Measurements from ENCODE around the gene MBD2.

Gene MBD2

DNA sequence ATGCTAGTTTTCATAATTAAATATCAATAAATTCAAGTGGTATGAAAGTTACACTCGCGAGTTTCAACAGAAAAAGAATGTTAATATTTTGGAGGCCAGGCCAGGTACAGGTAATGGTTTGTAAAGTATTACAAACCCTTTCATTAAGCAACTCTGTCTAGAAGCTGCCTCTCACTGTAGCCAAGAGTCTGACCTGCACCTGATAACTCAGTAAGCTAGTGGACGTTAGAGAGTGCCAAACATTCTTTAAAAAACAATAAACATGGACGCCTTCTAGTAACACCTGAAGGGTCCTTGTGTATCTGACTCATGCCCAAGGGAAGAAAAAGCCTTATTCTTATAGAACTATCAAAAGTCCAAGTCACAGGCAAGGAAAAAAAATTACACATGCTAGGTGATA lies 70.2 kb downstream of the MBD2 start:
- Histone ChIP-seq H3K9ac (ENCODE audit: low read depth in 1 of 2, low read length in 2 of 2) (no peak overlapping the region), H3K4me1 (ENCODE audit: control insufficient read depth in 2 of 2, insufficient read depth in 2 of 2, low read length in 2 of 2) (no peaks in the 10 kb centered on the region), H3K9me3 (ENCODE audit: control insufficient read depth in 2 of 2, low read length in 2 of 2) (no peaks in the 10 kb centered on the region), H3K4me3 (ENCODE audit: low read length in 2 of 2) (no peak overlapping the region), H3K27me3 (ENCODE audit: control insufficient read depth in 2 of 2, insufficient read depth in 2 of 2, low read length in 2 of 2) (no peaks in the 10 kb centered on the region), H3K36me3 (ENCODE audit: control insufficient read depth in 2 of 2, insufficient read depth in 2 of 2, low read length in 2 of 2) (peaks cover 30 to 32% of the 10 kb centered on the region in 2 donors), H3K27ac (ENCODE audit: low read depth in 2 of 2, low read length in 2 of 2) (no peak overlapping the region)

DNA sequence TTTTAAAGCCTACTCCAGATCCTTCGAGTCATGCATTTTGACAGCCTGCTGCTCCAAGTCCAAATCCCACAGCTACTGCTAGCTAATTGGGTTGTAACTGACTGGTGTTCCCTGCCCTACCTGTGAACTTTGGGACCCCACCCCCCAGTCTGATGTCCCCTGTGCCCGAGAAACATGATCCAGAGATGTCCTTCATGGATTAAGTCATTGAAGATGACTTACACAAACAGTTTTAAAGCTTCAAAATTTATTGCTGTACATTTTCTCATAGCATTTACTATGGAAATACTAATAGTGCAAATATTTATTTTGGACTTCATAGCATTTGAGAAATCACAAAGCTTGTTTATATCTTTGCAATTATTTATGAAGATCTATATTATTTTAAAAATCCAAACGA lies 73.1 kb downstream of the MBD2 start:
- Histone ChIP-seq H3K27me3 (ENCODE audit: control insufficient read depth in 2 of 2, insufficient read depth in 2 of 2, low read length in 2 of 2) (no peaks in the 10 kb centered on the region), H3K4me3 (ENCODE audit: low read length in 2 of 2) (no peak overlapping the region), H3K27ac (ENCODE audit: low read depth in 2 of 2, low read length in 2 of 2) (no peak overlapping the region), H3K9ac (ENCODE audit: low read depth in 1 of 2, low read length in 2 of 2) (no peak overlapping the region), H3K36me3 (ENCODE audit: control insufficient read depth in 2 of 2, insufficient read depth in 2 of 2, low read length in 2 of 2) (peaks cover 12 to 13% of the 10 kb centered on the region in 2 donors), H3K4me1 (ENCODE audit: control insufficient read depth in 2 of 2, insufficient read depth in 2 of 2, low read length in 2 of 2) (no peaks in the 10 kb centered on the region), H3K9me3 (ENCODE audit: control insufficient read depth in 2 of 2, low read length in 2 of 2) (no peaks in the 10 kb centered on the region)

DNA sequence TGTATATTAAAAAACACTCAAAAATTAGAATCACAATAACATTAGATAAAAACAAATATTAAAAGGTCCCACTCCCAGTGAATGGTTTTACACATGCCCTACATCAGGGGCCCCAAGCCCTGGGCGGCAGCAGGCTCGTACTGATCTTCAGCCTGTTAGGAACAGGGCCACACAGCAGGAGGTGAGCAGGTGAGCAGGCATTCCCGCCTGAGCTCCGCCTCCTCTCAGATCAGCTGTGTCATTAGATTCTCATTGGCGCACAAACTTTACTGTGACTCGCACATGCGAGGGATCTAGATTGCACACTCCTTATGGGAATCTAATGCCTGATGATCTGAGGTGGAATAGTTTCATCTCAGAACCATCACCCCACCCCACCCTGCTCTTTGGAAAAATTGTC lies 74.2 kb downstream of the MBD2 start:
- H3K27ac ChIP-seq (ENCODE audit: low read depth in 2 of 2, low read length in 2 of 2): no peak overlapping the region
- no peaks in the 10 kb centered on the region for H3K9me3 ChIP-seq (ENCODE audit: control insufficient read depth in 2 of 2, low read length in 2 of 2)
- H3K4me3 ChIP-seq (ENCODE audit: low read length in 2 of 2): no peak overlapping the region
- H3K27me3 ChIP-seq (ENCODE audit: control insufficient read depth in 2 of 2, insufficient read depth in 2 of 2, low read length in 2 of 2): no peaks in the 10 kb centered on the region
- H3K9ac ChIP-seq (ENCODE audit: low read depth in 1 of 2, low read length in 2 of 2): no peak overlapping the region
- peaks cover 9 to 10% of the 10 kb centered on the region in 2 donors for H3K36me3 ChIP-seq (ENCODE audit: control insufficient read depth in 2 of 2, insufficient read depth in 2 of 2, low read length in 2 of 2)
- no peaks in the 10 kb centered on the region for H3K4me1 ChIP-seq (ENCODE audit: control insufficient read depth in 2 of 2, insufficient read depth in 2 of 2, low read length in 2 of 2)

DNA sequence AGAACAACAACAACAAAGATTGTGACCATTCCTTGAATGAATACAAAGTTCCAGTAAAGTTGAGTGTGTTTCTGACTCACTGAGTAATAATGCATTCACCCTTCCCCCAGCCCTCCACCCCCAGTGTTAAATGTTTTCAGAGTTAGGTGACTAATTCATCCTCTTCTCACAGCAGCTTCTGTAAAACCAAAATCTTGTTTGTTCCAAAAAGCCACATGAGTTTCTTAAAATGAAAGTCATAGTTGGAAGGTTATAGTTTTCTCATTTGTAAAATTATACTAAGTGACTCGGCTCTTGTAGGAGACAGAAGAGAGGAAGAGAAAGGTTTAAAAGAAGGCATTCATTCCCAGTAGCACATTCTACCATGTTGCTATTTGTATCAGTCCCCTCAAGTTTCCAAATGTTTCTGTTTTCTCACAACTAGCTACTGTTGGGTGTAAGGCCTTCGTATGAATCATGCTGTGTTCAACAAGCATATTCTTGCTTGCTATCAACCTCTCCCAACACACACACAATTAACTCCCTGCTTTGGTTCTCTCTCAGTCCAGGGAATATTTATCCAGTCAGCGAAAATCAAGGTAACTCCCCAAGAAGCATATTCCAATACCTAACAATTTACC lies 75.3 kb downstream of the MBD2 start:
- H3K27ac ChIP-seq (ENCODE audit: low read depth in 2 of 2, low read length in 2 of 2): no peak overlapping the region
- no peak overlapping the region for H3K9ac ChIP-seq (ENCODE audit: low read depth in 1 of 2, low read length in 2 of 2)
- H3K36me3 ChIP-seq (ENCODE audit: control insufficient read depth in 2 of 2, insufficient read depth in 2 of 2, low read length in 2 of 2): peaks cover 6 to 7% of the 10 kb centered on the region in 2 donors
- no peaks in the 10 kb centered on the region for H3K4me1 ChIP-seq (ENCODE audit: control insufficient read depth in 2 of 2, insufficient read depth in 2 of 2, low read length in 2 of 2)
- no peak overlapping the region for H3K4me3 ChIP-seq (ENCODE audit: low read length in 2 of 2)
- H3K27me3 ChIP-seq (ENCODE audit: control insufficient read depth in 2 of 2, insufficient read depth in 2 of 2, low read length in 2 of 2): no peaks in the 10 kb centered on the region
- no peaks in the 10 kb centered on the region for H3K9me3 ChIP-seq (ENCODE audit: control insufficient read depth in 2 of 2, low read length in 2 of 2)

DNA sequence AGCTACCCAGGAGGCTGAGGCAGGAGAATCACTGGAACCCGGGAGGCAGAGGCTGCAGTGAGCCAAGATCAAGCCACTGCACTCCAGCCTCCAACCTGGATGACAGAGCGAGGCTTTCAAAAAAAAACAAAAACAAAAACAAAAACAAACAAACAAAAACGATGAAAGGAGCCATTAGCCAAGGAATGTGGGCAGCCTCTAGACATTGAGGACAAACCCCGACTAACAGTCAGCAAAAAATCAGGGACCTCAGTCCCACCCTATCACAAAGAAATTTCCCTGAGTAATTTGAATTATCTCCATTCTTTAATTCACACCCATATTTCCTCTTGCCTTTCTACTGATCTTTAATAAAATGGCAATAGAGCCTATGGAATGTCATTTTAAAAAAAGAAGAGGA lies 75.8 kb downstream of the MBD2 start:
- Histone ChIP-seq H3K9ac (ENCODE audit: low read depth in 1 of 2, low read length in 2 of 2) (no peak overlapping the region), H3K4me1 (ENCODE audit: control insufficient read depth in 2 of 2, insufficient read depth in 2 of 2, low read length in 2 of 2) (no peaks in the 10 kb centered on the region), H3K4me3 (ENCODE audit: low read length in 2 of 2) (no peak overlapping the region), H3K9me3 (ENCODE audit: control insufficient read depth in 2 of 2, low read length in 2 of 2) (no peaks in the 10 kb centered on the region), H3K27ac (ENCODE audit: low read depth in 2 of 2, low read length in 2 of 2) (no peak overlapping the region), H3K36me3 (ENCODE audit: control insufficient read depth in 2 of 2, insufficient read depth in 2 of 2, low read length in 2 of 2) (peaks cover 1 to 6% of the 10 kb centered on the region in 2 donors), H3K27me3 (ENCODE audit: control insufficient read depth in 2 of 2, insufficient read depth in 2 of 2, low read length in 2 of 2) (no peaks in the 10 kb centered on the region)

DNA sequence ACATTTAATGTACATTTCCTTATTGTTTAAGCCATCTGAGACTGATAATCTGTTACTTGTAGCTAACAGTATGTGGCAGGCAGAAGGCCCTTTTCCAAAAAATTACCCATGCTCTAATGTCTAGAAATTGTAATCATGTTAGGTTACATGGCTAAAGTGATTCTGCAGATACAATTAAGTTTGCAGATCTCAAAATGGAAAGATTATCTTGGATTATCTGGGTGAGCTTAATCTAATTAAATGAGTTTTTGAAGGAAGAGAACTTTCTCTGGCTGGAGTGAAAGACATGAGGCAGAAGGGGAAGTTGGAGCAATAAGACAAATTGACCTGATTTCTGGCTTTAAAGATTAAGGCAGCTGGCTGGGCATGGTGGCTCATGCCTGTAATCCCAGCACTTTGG lies 76.3 kb downstream of the MBD2 start:
- Histone ChIP-seq H3K27me3 (ENCODE audit: control insufficient read depth in 2 of 2, insufficient read depth in 2 of 2, low read length in 2 of 2) (no peaks in the 10 kb centered on the region), H3K4me1 (ENCODE audit: control insufficient read depth in 2 of 2, insufficient read depth in 2 of 2, low read length in 2 of 2) (no peaks in the 10 kb centered on the region), H3K27ac (ENCODE audit: low read depth in 2 of 2, low read length in 2 of 2) (no peak overlapping the region)

DNA sequence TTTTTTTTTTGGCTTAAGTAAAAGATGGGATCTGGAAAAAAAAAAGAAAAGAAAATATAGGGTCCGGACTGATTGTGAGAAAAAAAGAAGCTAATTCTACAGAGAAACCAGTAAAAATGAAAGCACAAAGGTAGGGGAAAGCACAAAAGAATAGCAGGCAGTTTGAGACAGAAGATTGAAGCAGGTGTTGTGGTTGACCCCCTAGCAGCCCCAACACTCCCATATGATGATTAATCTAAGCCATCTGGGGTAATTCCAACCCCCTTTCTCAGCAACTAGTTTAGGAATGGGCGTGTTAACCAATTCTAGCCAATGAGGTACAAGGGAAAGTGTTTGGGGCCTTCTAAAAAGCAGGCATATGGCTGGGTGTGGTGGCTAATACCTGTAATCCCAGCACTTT lies 77.0 kb downstream of the MBD2 start:
- Histone ChIP-seq H3K9me3 (ENCODE audit: control insufficient read depth in 2 of 2, low read length in 2 of 2) (no peaks in the 10 kb centered on the region), H3K4me3 (ENCODE audit: low read length in 2 of 2) (no peak overlapping the region), H3K9ac (ENCODE audit: low read depth in 1 of 2, low read length in 2 of 2) (no peak overlapping the region), H3K36me3 (ENCODE audit: control insufficient read depth in 2 of 2, insufficient read depth in 2 of 2, low read length in 2 of 2) (no peaks in the 10 kb centered on the region), H3K27ac (ENCODE audit: low read depth in 2 of 2, low read length in 2 of 2) (no peak overlapping the region), H3K27me3 (ENCODE audit: control insufficient read depth in 2 of 2, insufficient read depth in 2 of 2, low read length in 2 of 2) (no peaks in the 10 kb centered on the region), H3K4me1 (ENCODE audit: control insufficient read depth in 2 of 2, insufficient read depth in 2 of 2, low read length in 2 of 2) (no peaks in the 10 kb centered on the region)

More for the DNA sequence above, 76.3 kb downstream of the MBD2 start:
- Histone ChIP-seq H3K36me3 (ENCODE audit: control insufficient read depth in 2 of 2, insufficient read depth in 2 of 2, low read length in 2 of 2) (peaks cover 0 to 4% of the 10 kb centered on the region in 2 donors), H3K9ac (ENCODE audit: low read depth in 1 of 2, low read length in 2 of 2) (no peak overlapping the region), H3K4me3 (ENCODE audit: low read length in 2 of 2) (no peak overlapping the region), H3K9me3 (ENCODE audit: control insufficient read depth in 2 of 2, low read length in 2 of 2) (no peaks in the 10 kb centered on the region)

DNA sequence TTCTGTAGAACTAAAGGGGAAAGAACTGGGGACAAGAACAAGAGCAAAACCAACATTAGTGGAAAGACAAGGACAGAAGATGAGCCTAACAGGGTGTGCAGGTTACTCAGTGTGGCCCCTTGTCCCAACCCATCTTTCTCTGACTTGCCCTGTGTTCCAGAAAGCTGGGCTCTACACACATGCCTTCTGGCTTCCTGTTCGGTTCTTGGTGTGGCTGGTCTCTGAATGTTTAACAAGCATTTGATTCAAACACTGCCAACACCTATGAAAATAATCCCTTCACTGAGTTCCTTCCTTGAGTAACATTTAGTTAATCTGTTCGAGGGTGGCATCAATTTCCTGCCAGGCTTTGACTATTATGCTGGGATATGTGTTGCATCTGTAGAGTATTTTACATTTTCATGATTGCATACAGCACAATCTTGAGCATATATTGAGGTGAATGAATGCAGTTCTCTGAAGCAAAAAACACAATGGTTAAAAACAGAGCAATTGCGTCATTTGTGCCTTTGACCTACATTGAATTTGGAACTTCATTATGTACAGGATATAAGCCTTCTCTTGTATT lies 83.3 kb downstream of the MBD2 start:
- Histone ChIP-seq H3K27ac (ENCODE audit: low read depth in 2 of 2, low read length in 2 of 2) (no peak overlapping the region), H3K9me3 (ENCODE audit: control insufficient read depth in 2 of 2, low read length in 2 of 2) (no peaks in the 10 kb centered on the region), H3K9ac (ENCODE audit: low read depth in 1 of 2, low read length in 2 of 2) (no peak overlapping the region), H3K4me1 (ENCODE audit: control insufficient read depth in 2 of 2, insufficient read depth in 2 of 2, low read length in 2 of 2) (no peaks in the 10 kb centered on the region), H3K27me3 (ENCODE audit: control insufficient read depth in 2 of 2, insufficient read depth in 2 of 2, low read length in 2 of 2) (no peaks in the 10 kb centered on the region), H3K36me3 (ENCODE audit: control insufficient read depth in 2 of 2, insufficient read depth in 2 of 2, low read length in 2 of 2) (no peaks in the 10 kb centered on the region), H3K4me3 (ENCODE audit: low read length in 2 of 2) (no peak overlapping the region)

DNA sequence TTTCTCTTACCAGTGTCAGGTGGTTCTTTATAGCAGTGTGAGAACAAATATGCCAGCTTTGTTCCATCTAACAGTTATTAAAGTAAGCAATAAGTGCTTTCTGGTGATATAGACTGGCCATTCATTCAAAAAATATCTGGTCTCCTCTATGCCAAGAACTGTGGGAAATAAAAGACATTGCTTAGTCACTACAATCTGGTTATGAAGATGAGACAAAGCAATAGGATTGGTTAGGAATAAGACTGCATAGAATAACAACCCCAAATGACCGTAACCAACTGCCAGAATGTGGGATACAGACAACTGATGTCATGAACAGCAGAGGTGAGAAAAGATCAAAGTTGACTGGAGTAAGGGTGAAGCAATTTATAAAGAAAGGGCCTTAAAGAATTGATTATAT lies 83.8 kb downstream of the MBD2 start:
- H3K4me3 ChIP-seq (ENCODE audit: low read length in 2 of 2): no peak overlapping the region
- no peaks in the 10 kb centered on the region for H3K36me3 ChIP-seq (ENCODE audit: control insufficient read depth in 2 of 2, insufficient read depth in 2 of 2, low read length in 2 of 2)
- H3K9ac ChIP-seq (ENCODE audit: low read depth in 1 of 2, low read length in 2 of 2): no peak overlapping the region
- H3K9me3 ChIP-seq (ENCODE audit: control insufficient read depth in 2 of 2, low read length in 2 of 2): no peaks in the 10 kb centered on the region
- H3K27me3 ChIP-seq (ENCODE audit: control insufficient read depth in 2 of 2, insufficient read depth in 2 of 2, low read length in 2 of 2): no peaks in the 10 kb centered on the region
- H3K27ac ChIP-seq (ENCODE audit: low read depth in 2 of 2, low read length in 2 of 2): no peak overlapping the region
- no peaks in the 10 kb centered on the region for H3K4me1 ChIP-seq (ENCODE audit: control insufficient read depth in 2 of 2, insufficient read depth in 2 of 2, low read length in 2 of 2)

DNA sequence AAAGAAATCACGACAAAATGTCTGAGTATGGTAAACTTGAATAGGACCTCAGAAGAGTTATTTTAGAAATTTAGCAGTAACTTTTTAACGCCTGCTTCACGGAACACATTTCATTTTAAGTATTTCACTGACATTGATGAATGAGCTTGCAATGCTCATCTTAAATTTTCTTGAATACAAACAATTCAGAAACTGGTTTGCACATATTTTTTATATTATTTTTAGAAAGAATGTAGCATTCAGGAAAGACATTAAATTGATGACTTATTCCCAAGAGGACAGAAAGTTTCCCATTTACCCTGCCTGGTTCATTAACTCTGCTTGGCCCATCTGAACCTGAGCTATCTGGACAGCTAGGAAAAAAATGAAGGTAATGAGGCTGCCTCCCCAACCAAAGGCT lies 89.3 kb downstream of the MBD2 start:
- no peaks in the 10 kb centered on the region for H3K36me3 ChIP-seq (ENCODE audit: control insufficient read depth in 2 of 2, insufficient read depth in 2 of 2, low read length in 2 of 2)
- no peak overlapping the region for H3K9ac ChIP-seq (ENCODE audit: low read depth in 1 of 2, low read length in 2 of 2)
- no peaks in the 10 kb centered on the region for H3K4me1 ChIP-seq (ENCODE audit: control insufficient read depth in 2 of 2, insufficient read depth in 2 of 2, low read length in 2 of 2)
- no peak overlapping the region for H3K27ac ChIP-seq (ENCODE audit: low read depth in 2 of 2, low read length in 2 of 2)
- no peaks in the 10 kb centered on the region for H3K27me3 ChIP-seq (ENCODE audit: control insufficient read depth in 2 of 2, insufficient read depth in 2 of 2, low read length in 2 of 2)
- no peak overlapping the region for H3K4me3 ChIP-seq (ENCODE audit: low read length in 2 of 2)
- no peaks in the 10 kb centered on the region for H3K9me3 ChIP-seq (ENCODE audit: control insufficient read depth in 2 of 2, low read length in 2 of 2)

Data from mucosa of rectum (tissue), 2 donors.